ENCODE results near the gene EFNA5.

EFNA5 gene

DNA sequence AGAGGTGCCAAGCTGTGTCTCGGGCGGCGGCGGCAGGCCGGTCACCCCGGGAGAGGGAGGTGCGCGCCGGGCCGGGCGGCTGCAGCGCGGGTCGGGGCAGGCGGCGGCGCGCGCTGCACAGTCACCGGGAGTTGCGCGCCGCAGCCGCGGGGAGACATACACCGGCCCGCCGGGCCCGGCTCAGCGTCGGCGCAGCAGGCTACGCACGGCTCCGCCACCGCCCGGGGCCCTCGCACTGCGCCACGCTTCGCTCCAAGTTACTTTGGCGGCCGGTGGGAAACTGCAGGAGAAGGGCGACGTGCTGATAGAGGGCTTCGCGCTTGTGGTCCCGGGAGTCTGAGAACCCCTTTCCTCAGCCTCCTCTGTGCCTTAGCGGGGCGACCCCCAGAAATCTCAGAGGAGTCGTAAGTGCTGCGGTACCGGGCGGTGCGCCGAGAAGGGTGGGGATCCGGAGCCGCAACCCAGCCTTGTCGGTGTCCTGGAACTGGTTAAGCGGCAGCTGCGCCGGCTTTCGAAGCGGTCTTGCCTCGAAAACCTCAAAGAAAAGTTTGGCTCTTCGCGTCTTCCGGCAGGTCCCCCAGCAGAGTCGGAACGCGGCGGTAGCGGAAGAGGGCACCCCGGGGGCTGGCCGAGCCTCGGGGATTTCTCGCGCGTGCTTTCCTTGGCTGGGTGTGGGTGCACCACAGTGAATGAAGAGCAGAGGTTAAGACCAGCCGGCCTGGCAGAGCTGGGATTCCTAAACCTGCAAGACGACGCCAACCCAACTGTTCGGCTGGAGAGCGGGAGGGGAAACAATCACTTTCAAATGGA lies at the start of gene EFNA5:
Gene EFNA5, minus strand, starts transcription at position 6 of the 810 bp plus-strand sequence.
- DNase-seq = no peak

DNA sequence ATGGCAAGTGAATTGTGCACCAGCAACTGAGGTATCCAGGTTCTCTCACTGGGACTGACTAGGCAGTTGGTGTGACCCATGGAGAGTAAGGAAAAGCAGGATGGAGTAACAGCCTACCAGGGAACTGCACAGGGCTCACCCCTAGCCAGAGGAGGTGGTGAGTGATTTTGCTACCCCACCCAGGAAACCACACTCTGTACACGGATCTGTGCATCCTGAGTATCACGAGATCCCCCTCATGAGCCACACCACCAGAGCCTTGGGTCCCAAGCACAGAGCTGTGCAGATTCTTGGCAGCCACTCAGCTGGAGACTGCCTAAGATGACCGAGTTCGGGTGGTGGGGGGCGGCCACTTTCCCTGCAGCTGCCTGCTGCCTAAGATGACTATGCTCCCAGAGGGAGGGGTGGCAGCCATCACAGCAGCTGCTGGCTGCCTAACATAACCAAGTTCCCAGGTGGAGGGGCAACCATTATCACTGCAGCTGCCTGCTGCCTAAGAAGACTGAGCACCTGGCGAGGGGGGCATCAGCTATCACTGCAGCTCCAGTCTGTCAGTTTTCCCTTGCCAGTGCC lies 48.4 kb upstream of the EFNA5 start:
- DNase-seq = no peak

- no peak for DNase-seq
Measured at GRCh38 chr5:107717816-107718215, 47.1 kb upstream of the EFNA5 start.

- DNase-seq = no peak
Measured at GRCh38 chr5:107713228-107713627, 42.5 kb upstream of the EFNA5 start.

DNA sequence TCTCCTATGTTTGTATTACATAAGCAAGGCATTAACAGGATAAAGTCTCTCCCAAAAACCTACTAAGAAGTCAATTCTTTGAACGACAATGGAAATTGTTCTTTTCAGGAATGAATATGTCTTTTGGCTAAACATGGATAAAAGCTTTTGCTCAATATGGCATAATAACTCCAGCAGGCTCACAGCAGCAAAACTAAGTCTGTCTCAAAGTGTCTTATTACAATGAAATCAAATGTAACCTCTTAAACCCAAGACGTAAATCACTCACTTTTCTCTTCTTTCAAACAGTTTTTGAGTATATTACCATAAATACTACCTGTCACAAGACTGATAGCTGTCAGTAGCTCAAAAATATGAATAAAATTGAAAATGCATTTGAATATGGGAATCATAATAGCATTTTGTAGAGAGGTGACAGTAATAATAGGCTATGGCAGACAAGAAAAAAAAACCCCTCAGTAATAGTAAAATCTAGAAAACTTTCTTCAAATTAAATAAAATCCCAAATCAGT lies 41.7 kb upstream of the EFNA5 start:
- DNase-seq = no peak

DNA sequence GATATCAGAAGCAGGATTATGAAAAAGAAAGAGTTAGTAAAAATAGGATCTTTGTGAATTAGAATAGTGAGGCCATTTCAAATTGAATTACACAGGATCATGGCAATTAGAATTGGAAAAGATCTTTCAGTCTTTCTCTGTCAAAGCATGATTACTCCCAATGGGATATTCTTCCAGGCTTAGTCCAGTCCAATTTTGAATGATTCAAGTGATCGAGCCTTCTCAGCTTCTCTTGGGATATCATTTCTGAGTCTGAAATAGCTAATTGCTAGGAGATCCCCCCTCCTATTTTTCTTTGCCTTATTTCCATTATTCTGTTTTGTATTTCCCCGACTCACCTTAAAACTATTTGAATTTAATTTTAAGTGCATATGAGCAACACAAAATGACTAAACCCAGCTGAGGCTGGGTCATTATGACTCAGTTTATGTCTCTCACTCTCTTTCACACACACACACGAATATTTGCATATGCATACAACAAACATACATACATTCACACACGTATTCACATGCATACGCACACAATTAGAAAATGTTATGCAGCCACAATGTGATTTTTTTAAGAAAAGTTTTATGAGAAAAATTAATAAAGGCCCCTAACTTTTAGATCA lies 34.8 kb upstream of the EFNA5 start:
- DNase-seq = no peak

- DNase-seq = no peak
Measured at GRCh38 chr5:107704681-107705401, 34.1 kb upstream of the EFNA5 start.

DNA sequence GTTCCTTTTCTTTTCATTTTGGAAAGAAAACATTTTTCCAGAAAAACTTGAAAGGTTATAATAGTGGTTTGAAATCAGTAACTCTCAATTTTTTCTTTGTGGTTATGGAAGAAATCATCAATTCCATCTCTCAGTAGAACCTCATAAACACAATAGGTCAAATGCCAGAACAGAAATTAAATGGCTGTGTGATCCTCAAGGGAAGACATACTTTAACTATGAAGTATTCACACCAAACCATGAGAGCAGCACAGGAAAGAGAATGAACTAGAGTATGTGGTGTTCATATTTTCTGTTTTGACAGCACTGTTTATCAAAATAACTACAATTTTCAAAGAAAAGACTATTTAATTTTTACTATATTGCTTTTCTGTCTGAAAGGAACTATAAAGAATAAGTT lies 29.7 kb upstream of the EFNA5 start:
- DNase-seq = no peak

- DNase-seq = no peak
Measured at GRCh38 chr5:107699425-107699824, 28.7 kb upstream of the EFNA5 start.

GRCh38 chr5:107698286-107698685 lies 27.5 kb upstream of the EFNA5 start:
- no peak for DNase-seq

GRCh38 chr5:107696498-107696897 lies 25.8 kb upstream of the EFNA5 start:
- DNase-seq = no peak

GRCh38 chr5:107696080-107696479 lies 25.3 kb upstream of the EFNA5 start:
- DNase-seq = no peak

GRCh38 chr5:107687937-107688336 lies 17.2 kb upstream of the EFNA5 start:
- DNase-seq = no peak

DNA sequence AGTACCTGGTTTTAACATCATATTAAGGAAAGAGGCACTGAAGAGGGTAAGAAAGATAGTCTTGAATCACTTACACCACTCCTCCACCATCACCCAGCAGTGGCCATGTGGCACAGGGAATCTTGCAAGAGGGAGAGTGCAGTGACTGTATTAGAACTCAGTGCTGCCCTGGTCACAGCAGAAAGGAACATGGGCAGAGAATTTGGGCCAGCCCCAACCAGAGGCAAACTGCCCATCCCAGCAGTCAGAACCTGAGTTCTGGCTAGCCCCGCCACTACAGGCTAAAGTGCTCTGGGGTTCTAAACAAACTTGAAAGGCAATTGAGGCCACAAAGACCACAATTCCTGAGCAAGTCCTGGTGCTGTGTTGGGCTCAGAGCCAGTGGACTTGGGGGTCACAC lies 16.7 kb upstream of the EFNA5 start:
- no peak for DNase-seq

DNA sequence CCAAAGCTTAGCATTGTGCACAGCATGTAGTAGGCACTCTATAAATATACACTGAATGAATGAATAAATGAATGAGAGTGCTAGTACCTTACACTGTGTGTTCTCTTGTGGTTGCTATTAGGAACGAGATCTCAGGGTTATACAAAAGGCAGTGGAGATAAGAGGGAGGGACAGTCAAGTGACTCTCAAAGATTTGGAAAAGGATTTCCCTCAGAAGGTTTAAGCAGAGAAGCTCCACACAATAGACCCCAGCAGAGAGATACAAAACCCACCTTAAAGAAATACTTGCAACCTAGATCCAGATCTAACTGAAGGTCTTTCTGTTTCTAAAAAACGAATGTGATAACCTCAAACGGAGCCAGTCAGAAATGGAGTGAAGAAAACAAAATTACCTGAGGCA lies 11.8 kb upstream of the EFNA5 start:
- DNase-seq = no peak

GRCh38 chr5:107680799-107681198 lies 10.1 kb upstream of the EFNA5 start:
- DNase-seq = no peak

- no peak for DNase-seq
Measured at GRCh38 chr5:107680099-107680498, 9.4 kb upstream of the EFNA5 start.

GRCh38 chr5:107676702-107677101 lies 6.0 kb upstream of the EFNA5 start:
- DNase-seq = no peak

GRCh38 chr5:107675201-107675600 lies 4.5 kb upstream of the EFNA5 start:
- DNase-seq = no peak

- no peak for DNase-seq
Measured at GRCh38 chr5:107674655-107675054, 3.9 kb upstream of the EFNA5 start.

- peak; percentile 56 for DNase-seq
Measured at GRCh38 chr5:107673368-107674136, 2.8 kb upstream of the EFNA5 start.

DNA sequence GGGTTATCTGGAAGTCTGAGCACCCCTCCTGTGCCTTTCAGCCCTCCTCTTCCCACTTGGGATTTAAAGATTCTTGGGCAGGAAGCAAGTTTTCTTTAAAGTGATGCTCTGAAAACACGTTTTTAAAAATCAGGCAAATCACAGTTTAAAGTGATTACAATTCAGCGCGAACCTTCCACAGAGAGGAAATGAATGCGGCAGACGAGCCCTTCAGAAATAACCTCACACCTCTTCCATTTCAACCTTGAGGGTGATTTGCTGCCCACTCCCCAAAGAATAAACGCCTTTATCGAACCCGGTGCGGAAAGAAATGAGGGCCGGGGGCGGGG lies 2.3 kb upstream of the EFNA5 start:
- no peak for DNase-seq
